Lower leg skin (tissue), 3 donors: ENCODE data around the gene PSMA1.

Source experiments
- POLR2A ChIP-seq, 2 donors: fragments of 450-650 bp; IDR thresholded peaks; one replicate each; pipeline ENCODE4 v1.6.1; 2016 to 2017; ENCODE audit warnings: antibody characterized with exemption in 2 of 2, mild to moderate bottlenecking in 1 of 2, moderate library complexity in 1 of 2
- TF ChIP-seq, protein P1 (sequence below), 3 donors: fragments of 450-650 bp; IDR thresholded peaks; one replicate each; pipeline ENCODE4 v1.5.1; 2016; ENCODE audit warnings: antibody characterized with exemption in 3 of 3, mild to moderate bottlenecking in 3 of 3, moderate library complexity in 2 of 3

DNA sequence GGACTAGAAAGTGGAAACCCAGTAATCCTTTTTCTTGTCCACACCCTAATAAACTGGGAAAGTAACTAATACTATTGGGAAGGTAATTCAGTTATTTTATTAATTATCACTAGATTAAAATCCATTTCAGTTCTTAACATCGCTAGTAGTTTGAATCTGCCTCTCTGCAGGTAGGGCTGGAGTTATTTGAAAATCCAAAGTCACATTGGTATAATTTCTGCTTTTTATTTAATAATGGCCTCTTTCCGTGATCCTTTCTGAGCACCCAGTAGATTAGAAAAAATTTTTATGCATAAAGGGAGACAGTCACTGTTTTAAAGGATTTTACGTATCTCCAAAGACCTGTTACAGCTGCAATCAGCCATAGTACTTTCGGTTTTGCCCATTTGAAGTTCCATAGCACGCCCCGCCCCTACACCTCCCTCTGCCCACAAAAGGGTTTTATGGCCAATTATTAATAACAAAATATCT lies 20.0 kb downstream of the PSMA1 start:
- no peak for TF ChIP-seq POLR2A (IDR thresholded peaks at IDR 0.05)
- TF ChIP-seq, protein P1, sequence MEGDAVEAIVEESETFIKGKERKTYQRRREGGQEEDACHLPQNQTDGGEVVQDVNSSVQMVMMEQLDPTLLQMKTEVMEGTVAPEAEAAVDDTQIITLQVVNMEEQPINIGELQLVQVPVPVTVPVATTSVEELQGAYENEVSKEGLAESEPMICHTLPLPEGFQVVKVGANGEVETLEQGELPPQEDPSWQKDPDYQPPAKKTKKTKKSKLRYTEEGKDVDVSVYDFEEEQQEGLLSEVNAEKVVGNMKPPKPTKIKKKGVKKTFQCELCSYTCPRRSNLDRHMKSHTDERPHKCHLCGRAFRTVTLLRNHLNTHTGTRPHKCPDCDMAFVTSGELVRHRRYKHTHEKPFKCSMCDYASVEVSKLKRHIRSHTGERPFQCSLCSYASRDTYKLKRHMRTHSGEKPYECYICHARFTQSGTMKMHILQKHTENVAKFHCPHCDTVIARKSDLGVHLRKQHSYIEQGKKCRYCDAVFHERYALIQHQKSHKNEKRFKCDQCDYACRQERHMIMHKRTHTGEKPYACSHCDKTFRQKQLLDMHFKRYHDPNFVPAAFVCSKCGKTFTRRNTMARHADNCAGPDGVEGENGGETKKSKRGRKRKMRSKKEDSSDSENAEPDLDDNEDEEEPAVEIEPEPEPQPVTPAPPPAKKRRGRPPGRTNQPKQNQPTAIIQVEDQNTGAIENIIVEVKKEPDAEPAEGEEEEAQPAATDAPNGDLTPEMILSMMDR (IDR thresholded peaks at IDR 0.05) = no peak
